ENCODE measurements around the gene GNPTG.

Gene GNPTG

GRCh38 chr16:1371054-1371978 is 19.6 kb downstream of the GNPTG start:
- no peak for DNase-seq (ENCODE audit: low spot score)

DNA sequence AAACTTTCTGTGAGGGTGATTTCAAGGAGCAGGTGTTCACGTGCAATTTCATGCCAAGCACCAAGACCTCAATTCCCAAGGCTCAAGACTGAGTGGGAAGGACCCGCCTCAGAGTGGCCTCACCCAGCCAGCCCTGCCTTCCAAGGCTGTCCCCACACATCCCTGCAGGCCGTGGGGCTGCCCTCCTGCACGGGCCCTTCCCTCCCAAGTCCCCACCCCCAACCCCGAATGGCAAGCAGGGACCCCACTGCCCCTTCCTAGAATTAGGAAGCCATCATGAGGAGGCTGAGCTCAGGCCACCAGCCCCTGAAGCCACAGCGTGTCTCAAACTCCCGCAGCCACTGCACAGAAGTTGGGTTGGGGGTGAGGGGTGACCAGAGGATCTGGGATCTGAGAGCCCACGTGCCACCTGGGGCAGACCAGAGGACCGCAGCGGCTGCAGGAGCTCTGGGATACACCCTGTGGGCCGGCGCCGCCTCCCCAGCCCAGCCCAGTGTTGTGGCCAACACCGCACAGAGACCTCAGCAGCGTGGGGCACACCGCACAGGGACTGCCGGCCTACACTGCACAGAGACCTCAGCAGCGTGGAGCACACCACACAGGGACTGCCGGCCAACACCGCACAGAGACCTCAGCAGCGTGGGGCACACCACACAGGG is 20.7 kb downstream of the GNPTG start:
- DNase-seq (ENCODE audit: low spot score): no peak

- DNase-seq (ENCODE audit: low spot score): no peak
Observed at GRCh38 chr16:1374418-1375297, 22.9 kb downstream of the GNPTG start.

GRCh38 chr16:1375298-1375640 is 23.5 kb downstream of the GNPTG start:
- no peak for DNase-seq (ENCODE audit: low spot score)

- no peak for DNase-seq (ENCODE audit: low spot score)
Observed at GRCh38 chr16:1375741-1376410, 24.1 kb downstream of the GNPTG start.

DNA sequence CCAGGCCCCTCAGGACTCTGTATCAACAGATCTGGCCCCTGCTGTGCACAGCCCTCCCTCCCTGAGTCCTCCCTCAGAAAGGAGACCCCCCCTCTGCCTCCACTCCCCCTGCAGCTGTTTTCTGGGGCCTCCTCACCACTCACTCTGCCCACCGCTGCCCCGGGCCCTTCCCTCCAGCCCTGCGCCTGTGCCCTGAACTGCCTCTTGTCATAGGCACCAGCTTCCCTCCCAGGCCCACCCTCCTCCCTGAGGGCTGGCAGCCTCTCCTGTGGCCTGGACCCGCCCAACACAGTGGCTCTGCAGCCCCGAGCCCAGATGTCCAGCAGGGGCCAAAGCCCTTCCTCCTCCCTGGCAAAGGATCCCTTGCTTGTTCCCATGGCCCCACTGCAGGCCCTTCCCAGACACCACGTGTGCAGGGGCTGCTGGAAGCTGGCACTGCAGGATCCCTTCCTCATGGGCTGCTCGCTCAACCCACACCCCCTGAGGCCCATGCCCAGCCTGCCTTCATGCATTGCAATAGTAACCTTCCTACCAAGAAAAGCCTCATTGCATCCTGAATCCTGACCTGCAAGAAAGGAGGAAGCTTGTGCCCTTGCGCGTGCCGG is 25.8 kb downstream of the GNPTG start:
- DNase-seq (ENCODE audit: low spot score): no peak

DNA sequence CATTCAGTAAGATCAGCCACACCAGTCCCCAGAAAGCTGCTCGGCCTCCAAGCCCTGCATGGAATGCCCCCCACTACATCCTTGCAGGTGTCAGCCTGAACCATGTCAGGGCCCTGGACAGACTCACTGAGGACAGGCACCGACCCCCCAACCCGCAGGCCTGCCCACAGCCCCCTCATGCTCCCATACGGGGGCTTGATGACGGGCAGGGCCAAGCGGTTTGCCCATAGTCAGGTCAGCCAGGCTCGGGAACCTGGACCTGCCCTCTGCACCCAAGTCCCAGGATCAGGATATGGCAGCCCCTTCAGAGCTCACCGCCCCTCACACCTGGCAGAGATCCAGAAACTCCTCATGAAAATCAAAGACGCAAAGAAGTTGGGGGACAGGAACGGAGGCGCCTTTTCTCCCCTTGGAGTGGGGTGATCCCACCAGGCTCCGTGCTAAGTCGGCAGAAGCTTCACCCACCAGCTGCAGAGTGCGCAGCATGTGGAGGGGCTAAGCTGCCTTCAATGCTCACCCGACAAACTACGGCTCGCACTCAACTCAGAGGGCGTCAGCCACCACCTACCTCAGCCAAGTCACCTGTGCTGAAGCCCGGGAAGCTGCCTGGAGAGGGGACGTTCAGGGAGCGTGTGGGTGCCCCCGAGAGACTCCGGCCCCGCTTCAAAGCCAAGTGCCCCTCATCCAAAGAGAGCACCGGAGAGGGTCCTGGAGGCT is 26.5 kb downstream of the GNPTG start:
- no peak for DNase-seq (ENCODE audit: low spot score)

DNA sequence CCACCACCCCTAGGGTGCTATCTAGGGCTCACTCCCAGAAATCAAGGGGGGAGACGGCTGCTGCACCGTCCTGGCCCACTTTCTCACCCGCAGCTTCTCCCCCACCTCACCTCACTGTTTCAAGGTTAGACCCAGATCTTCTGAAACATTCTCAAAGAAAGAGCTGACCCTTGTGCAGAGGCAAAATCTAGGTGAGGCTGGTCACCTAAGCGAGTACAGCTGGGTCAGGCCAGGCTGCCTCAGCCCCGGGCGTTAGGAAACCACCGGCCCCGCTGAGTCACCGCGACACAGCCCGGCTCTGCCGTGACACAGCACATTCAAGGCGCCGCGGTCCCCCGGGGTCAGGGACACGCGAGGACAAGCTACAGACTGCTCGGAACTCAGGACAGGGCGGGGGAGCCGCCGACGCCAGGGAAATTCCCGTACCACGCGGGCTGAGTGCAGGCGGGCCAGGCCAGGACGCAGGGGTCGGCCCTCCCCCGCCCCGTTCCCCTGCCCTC is 27.1 kb downstream of the GNPTG start:
- DNase-seq (ENCODE audit: low spot score): peak; percentile 32

DNA sequence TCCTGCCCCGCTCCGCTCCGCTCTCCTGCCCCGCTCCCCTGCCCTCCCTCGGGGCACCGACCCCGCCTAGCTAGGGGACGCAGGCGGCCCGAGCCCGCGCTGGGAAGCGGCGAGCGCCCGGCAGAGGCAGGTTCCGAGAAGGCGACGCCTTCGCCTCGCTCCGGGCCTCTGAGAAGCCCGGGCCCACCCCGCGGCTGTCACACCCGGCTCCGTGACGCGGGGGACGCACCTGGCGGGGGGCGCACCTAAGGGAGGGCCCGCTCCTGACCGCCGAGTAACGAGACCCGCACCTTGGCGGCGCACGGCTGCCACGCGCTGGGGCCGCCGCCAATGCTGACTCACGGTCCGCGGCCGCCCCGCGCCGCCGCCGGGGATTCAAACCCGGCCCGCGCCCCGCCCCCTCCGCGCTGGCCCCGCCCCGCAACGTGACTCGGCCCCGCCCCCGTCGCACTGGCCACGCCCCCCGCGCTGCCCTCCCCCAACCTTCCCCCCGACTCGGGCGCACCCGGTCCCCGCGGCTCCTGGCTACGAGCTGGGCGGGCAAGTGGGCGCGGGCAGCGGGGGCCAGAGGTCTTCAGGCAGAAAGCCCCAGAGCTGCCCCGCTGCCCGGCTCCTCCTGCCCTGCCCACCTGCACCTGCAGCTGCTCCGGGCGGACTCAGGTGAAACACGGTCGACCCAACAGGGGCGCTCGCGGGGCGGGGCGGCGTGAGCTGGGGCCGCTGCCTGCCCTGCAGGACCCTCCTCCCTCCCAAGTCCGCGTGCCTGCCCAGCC is 27.8 kb downstream of the GNPTG start:
- peak; percentile 50 for DNase-seq (ENCODE audit: low spot score)

- DNase-seq (ENCODE audit: low spot score): no peak
Observed at GRCh38 chr16:1380195-1380594, 28.5 kb downstream of the GNPTG start.

GRCh38 chr16:1381612-1382406 is 30.1 kb downstream of the GNPTG start:
- DNase-seq (ENCODE audit: low spot score): no peak

DNA sequence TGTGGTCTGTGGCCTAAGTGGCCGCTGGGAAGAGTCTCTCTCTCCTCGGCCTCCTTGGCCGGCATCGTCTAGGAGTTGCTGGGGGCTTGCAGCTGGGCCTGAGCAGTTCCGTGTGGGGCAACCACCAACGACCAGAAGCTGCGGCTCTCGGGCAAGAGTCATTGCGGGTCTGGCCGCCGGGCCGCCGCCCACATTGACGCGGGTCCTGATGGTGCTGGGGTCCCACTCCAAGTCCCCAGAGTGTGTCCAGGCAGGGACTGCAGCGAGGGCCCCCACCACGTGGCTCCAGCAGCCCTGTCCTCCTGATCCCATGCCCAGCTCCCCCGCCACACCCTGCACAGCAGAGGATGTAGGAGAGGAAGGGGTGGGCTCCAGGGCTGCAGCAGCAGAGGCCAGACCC is 31.8 kb downstream of the GNPTG start:
- DNase-seq (ENCODE audit: low spot score): no peak

DNA sequence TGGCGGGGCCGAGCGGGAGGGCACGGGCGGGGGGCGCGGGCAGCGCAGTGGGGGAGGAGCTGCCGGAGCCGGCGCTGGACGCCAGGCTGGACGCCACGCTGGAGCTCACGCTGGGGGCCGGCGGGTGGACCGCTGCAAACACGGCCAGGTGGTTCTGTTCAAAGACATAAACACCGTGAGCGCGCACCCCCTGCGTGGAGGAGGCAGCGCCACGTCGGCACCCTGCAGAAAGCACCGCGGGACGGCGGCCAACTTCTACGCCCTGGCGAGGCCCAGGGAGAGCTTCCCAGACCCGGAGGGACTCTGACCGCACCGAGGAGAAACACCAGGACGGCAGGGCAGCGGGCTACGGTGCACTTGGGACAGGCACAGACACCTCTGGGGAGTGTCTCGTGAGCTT is 33.5 kb downstream of the GNPTG start:
- no peak for DNase-seq (ENCODE audit: low spot score)

DNA sequence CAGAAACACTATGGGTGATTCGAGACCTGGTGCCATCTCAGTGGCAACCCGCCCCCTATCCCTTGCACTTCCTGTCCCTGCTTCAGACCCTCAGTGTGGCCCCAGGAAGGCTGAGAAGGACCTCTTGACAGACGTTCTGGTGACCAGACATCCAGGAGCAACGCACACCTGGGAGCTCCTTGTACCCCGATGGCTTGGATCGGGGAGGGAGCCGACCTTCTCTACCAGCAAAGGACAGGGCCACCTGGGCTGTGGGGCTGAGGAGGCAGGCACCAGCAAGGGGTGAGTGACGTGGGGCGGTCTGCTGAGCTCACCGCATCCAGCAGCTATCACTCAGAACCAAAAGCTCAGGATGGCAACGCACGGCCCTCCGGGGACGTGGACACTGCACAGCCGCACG is 35.6 kb downstream of the GNPTG start:
- DNase-seq (ENCODE audit: low spot score): no peak

DNA sequence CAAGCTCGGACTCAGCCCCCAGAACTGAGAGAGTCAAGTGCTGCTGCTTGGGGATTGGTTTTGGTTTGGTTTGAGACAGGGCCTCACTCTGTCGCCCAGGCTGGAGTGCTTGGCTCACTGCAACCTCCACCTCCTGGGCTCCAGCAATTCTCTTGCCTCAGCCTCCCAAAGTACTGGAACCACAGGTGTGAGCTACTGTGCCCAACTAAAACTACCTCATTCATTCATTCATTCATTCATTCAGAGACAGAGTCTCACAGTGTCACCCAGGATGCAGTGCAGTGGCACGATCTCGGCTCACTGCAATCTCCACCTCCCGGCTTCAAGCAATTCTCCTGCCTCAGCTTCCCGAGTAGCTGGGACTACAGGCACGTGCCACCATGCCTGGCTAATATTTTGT is 38.0 kb downstream of the GNPTG start:
- DNase-seq (ENCODE audit: low spot score): no peak

GRCh38 chr16:1390239-1390779 is 38.6 kb downstream of the GNPTG start:
- DNase-seq (ENCODE audit: low spot score): no peak

DNA sequence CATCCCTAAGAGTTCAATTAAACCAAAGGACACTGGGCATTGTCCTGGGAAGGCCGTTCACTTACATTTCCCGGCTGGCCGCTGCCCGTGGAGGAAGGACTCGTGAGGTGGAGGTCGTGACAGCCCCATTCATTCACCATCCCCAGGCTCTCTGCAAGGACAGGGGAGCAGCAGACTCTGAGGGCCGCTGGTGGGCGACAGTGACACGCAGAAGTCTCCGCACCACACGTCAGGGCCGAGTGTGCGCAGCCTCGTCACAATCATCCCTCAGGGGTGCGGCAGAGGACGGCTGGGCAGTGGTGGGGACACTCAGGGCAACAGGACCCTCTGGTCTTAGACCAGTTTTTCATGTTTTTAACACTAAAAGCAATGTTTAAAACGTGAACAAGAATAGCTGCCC is 41.1 kb downstream of the GNPTG start:
- DNase-seq (ENCODE audit: low spot score): no peak

DNA sequence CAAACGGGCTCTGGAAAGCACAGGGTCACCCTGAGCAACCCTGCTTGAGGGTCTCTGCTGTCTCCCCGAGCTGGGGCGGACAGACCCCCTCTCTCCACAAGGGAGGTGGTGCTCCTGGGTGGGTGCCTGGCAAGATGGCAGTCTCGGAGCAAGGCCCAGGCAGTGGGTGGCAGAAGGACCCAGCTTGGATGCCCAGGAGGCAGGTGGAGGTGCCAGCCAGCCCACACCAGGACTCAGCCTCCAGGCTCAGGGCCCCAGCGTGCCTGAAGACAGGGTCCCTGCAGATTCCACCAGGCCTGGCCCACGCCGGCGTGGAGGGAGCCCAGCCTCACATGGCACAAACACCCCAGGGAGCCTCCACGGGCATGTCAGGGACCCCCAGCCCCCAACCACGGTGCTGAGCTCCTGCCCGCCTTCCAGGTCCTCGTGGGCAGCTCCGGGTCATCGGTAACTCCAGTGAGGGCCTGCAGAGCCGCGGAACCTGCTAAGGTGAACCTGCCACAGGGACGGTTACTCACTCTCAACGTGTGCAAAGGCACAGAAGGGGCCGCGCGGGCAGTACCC is 42.0 kb downstream of the GNPTG start:
- DNase-seq (ENCODE audit: low spot score): no peak

All from SK-N-DZ (cell line).